Lower leg skin (tissue), 3 donors: ENCODE results near the gene YWHAG.

Source experiments
- CTCF ChIP-seq, 3 donors: fragments of 450-650 bp; IDR thresholded peaks; one replicate each; pipeline ENCODE4 v1.5.1; 2016; ENCODE audit warnings: antibody characterized with exemption in 3 of 3, mild to moderate bottlenecking in 3 of 3, moderate library complexity in 2 of 3
- POLR2A ChIP-seq, 2 donors: fragments of 450-650 bp; IDR thresholded peaks; one replicate each; pipeline ENCODE4 v1.6.1; 2016 to 2017; ENCODE audit warnings: antibody characterized with exemption in 2 of 2, mild to moderate bottlenecking in 1 of 2, moderate library complexity in 1 of 2

- TF ChIP-seq CTCF (IDR thresholded peaks at IDR 0.05) (no peak), POLR2A (IDR thresholded peaks at IDR 0.05) (no peak)
Measured at GRCh38 chr7:76369018-76369417, 10.2 kb upstream of the YWHAG start.
